ENCODE results near the gene ETNK2. TPM values are rescaled to one million over a fixed set of nuclear protein-coding genes. Genes with fewer than 3 reads are reported as not detected.

Gene ETNK2
- total and polyA plus RNA-seq, 2 experiments from 2014 or later = 7.6 to 26.2 TPM

- Histone ChIP-seq H3K27me3 (ENCODE audit: insufficient read depth) (peaks cover 29% of the 10 kb centered on the region; the same call in 1 of the 2 replicates), H3K36me3 (ENCODE audit: insufficient read depth) (no peaks in the 10 kb centered on the region), H2AFZ (peak overlapping the region; percentile 96; the same call in 1 of the 2 replicates), H3F3A (replicated peaks; ENCODE audit: low read depth) (no peaks in the 10 kb centered on the region), H4K20me1 (replicated peaks; ENCODE audit: insufficient read depth) (no peaks in the 10 kb centered on the region), H3K27ac (ENCODE audit: low read depth) (no peak overlapping the region), H3K79me2 (replicated peaks; ENCODE audit: insufficient read depth) (no peaks in the 10 kb centered on the region), H3K9me2 (ENCODE audit: insufficient read depth) (no peaks in the 10 kb centered on the region), H3K4me2 (peak overlapping the region; percentile 88), H3K4me1 (ENCODE audit: insufficient read depth) (peaks cover 7% of the 10 kb centered on the region), H3K4me3 (peak overlapping the region; percentile 72)
- TF ChIP-seq, protein P1, sequence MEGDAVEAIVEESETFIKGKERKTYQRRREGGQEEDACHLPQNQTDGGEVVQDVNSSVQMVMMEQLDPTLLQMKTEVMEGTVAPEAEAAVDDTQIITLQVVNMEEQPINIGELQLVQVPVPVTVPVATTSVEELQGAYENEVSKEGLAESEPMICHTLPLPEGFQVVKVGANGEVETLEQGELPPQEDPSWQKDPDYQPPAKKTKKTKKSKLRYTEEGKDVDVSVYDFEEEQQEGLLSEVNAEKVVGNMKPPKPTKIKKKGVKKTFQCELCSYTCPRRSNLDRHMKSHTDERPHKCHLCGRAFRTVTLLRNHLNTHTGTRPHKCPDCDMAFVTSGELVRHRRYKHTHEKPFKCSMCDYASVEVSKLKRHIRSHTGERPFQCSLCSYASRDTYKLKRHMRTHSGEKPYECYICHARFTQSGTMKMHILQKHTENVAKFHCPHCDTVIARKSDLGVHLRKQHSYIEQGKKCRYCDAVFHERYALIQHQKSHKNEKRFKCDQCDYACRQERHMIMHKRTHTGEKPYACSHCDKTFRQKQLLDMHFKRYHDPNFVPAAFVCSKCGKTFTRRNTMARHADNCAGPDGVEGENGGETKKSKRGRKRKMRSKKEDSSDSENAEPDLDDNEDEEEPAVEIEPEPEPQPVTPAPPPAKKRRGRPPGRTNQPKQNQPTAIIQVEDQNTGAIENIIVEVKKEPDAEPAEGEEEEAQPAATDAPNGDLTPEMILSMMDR (conservative IDR thresholded peaks at IDR 0.05; ENCODE audit: low read depth in 2 of 2) = 0 out of 4 replicates have a peak, but pooled peaks of 1 of the 2 experiments have one; percentile 0
- TF ChIP-seq POLR2AphosphoS5 (IDR thresholded peaks at IDR 0.05; ENCODE audit: low read depth) (no peak), JUNB (IDR thresholded peaks at IDR 0.05; ENCODE audit: unreplicated experiment) (no peak)
- peaks cover 10% of the 10 kb centered on the region for H3K4me1 Mint-ChIP-seq
- no peaks in the 10 kb centered on the region; the same call in 2 of the 3 replicates for H3K9me3 Mint-ChIP-seq
- H3K4me3 Mint-ChIP-seq = peak overlapping the region; percentile 60
- peaks cover 13% of the 10 kb centered on the region for H3K27me3 Mint-ChIP-seq (ENCODE audit: insufficient read depth, low read depth, poor library complexity)
- no peaks in the 10 kb centered on the region for H3K36me3 Mint-ChIP-seq (ENCODE audit: low read depth)
- ATAC-seq (peak; percentile 82), DNase-seq (ENCODE audit: low spot score) (peak; percentile 73)
- no peak overlapping the region for H3K27ac Mint-ChIP-seq
These were observed 38.7 kb upstream of the ETNK2 start for GRCh38 chr1:204190212-204191211.

GRCh38 chr1:204188959-204189639 lies 37.3 kb upstream of the ETNK2 start:
- Histone ChIP-seq H3F3A (replicated peaks; ENCODE audit: low read depth) (no peaks in the 10 kb centered on the region), H3K27me3 (ENCODE audit: insufficient read depth) (peaks cover 29% of the 10 kb centered on the region; the same call in 1 of the 2 replicates), H3K4me1 (ENCODE audit: insufficient read depth) (peaks cover 7% of the 10 kb centered on the region), H4K20me1 (replicated peaks; ENCODE audit: insufficient read depth) (no peaks in the 10 kb centered on the region), H3K79me2 (replicated peaks; ENCODE audit: insufficient read depth) (no peaks in the 10 kb centered on the region), H2AFZ (no peak overlapping the region), H3K4me2 (no peak overlapping the region), H3K9me2 (ENCODE audit: insufficient read depth) (no peaks in the 10 kb centered on the region), H3K27ac (ENCODE audit: low read depth) (no peak overlapping the region), H3K36me3 (ENCODE audit: insufficient read depth) (no peaks in the 10 kb centered on the region), H3K4me3 (no peak overlapping the region)
- Mint-ChIP-seq H3K9me3 (no peaks in the 10 kb centered on the region), H3K27ac (no peak overlapping the region), H3K27me3 (ENCODE audit: insufficient read depth, low read depth, poor library complexity) (peaks cover 13% of the 10 kb centered on the region), H3K4me1 (peaks cover 10% of the 10 kb centered on the region), H3K36me3 (ENCODE audit: low read depth) (no peaks in the 10 kb centered on the region), H3K4me3 (no peak overlapping the region)
- ATAC-seq (no peak), DNase-seq (ENCODE audit: low spot score) (no peak)
- TF ChIP-seq POLR2AphosphoS5 (IDR thresholded peaks at IDR 0.05; ENCODE audit: low read depth) = no peak
- no peak for TF ChIP-seq ZNF114 (CRISPR knock-in tag; IDR thresholded peaks at IDR 0.05)
- no peak for TF ChIP-seq CREB1 (CRISPR knock-in tag; IDR thresholded peaks at IDR 0.05; ENCODE audit: low read depth)
- TF ChIP-seq, protein P2, sequence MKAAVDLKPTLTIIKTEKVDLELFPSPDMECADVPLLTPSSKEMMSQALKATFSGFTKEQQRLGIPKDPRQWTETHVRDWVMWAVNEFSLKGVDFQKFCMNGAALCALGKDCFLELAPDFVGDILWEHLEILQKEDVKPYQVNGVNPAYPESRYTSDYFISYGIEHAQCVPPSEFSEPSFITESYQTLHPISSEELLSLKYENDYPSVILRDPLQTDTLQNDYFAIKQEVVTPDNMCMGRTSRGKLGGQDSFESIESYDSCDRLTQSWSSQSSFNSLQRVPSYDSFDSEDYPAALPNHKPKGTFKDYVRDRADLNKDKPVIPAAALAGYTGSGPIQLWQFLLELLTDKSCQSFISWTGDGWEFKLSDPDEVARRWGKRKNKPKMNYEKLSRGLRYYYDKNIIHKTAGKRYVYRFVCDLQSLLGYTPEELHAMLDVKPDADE (IDR thresholded peaks at IDR 0.05) = no peak
- TF ChIP-seq JUNB (IDR thresholded peaks at IDR 0.05; ENCODE audit: unreplicated experiment) = no peak
- TF ChIP-seq, protein P3, sequence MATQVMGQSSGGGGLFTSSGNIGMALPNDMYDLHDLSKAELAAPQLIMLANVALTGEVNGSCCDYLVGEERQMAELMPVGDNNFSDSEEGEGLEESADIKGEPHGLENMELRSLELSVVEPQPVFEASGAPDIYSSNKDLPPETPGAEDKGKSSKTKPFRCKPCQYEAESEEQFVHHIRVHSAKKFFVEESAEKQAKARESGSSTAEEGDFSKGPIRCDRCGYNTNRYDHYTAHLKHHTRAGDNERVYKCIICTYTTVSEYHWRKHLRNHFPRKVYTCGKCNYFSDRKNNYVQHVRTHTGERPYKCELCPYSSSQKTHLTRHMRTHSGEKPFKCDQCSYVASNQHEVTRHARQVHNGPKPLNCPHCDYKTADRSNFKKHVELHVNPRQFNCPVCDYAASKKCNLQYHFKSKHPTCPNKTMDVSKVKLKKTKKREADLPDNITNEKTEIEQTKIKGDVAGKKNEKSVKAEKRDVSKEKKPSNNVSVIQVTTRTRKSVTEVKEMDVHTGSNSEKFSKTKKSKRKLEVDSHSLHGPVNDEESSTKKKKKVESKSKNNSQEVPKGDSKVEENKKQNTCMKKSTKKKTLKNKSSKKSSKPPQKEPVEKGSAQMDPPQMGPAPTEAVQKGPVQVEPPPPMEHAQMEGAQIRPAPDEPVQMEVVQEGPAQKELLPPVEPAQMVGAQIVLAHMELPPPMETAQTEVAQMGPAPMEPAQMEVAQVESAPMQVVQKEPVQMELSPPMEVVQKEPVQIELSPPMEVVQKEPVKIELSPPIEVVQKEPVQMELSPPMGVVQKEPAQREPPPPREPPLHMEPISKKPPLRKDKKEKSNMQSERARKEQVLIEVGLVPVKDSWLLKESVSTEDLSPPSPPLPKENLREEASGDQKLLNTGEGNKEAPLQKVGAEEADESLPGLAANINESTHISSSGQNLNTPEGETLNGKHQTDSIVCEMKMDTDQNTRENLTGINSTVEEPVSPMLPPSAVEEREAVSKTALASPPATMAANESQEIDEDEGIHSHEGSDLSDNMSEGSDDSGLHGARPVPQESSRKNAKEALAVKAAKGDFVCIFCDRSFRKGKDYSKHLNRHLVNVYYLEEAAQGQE (IDR thresholded peaks at IDR 0.05; ENCODE audit: unreplicated experiment) = no peak
- TF ChIP-seq, protein P1 (conservative IDR thresholded peaks at IDR 0.05; ENCODE audit: low read depth in 2 of 2) = no peak
- no peak for TF ChIP-seq ZNF331 (CRISPR knock-in tag; IDR thresholded peaks at IDR 0.05; ENCODE audit: low read depth)
- TF ChIP-seq EZH2 (IDR thresholded peaks at IDR 0.05; ENCODE audit: low read depth, unreplicated experiment) = no peak
- no peak for TF ChIP-seq NANOG (IDR thresholded peaks at IDR 0.05; ENCODE audit: borderline replicate concordance)
- TF ChIP-seq STAT1 (IDR thresholded peaks at IDR 0.05; ENCODE audit: unreplicated experiment) = no peak
